ENCODE data around the gene KYNU.
"Not testable (repeated sequence)": the region's sequence is repeated elsewhere in the genome, so short reads cannot be mapped to it uniquely, and the experiment has no call there.

The KYNU gene

GRCh38 chr2:142871396-142871795 lies 6.1 kb upstream of the KYNU start:
- DNase-seq (ENCODE audit: low spot score): no peak

- DNase-seq (ENCODE audit: low spot score): no peak
These were observed 4.4 kb upstream of the KYNU start for GRCh38 chr2:142872882-142873724.

DNA sequence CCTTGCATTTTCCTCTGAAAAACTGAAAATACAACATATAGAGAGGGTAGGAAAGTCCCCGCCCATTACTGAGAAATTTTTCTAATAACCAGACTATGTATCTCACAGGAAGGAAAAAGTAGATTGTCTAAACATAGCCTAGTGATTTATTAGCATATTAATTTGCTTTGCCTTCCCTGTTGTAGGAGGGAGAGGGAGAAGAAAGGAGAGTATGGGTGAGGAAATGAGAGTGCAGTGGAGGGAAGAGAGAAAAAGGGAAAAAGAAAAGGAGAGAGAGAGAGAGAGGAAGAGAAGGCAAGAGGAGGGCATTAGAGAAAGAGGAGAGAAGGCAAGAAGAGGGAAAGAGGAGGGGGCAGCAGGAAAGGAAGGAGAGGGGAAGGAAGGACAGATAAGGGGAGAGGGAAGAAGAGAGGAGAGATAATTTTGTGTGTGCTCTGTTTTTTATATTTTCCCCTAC lies 3.6 kb upstream of the KYNU start:
- no peak for DNase-seq (ENCODE audit: low spot score)

DNA sequence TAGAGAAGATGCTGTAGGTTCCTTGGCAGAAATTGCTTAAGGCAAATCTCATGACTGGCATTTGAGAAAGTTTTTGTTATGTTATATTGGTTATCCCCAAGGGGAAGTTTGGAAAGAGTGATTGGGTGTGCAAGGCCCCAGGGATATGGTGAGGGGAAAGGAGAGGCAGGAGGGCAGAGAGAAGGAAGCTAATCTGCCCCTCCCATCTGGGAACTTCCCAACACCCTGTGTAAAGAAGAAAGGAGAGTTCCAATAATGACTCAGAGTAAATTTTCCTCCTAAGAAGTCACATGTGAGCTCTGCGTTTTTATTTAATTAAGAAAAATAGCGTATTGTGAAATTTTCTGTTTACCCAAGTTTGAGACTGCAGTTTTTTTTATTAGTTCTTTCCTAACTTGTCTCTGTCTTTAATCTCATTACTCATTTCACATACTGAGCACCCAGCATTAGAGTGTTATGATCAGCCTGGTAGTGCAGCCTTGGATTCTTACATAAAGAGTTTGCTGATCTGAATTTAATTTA lies 3.1 kb upstream of the KYNU start:
- DNase-seq (ENCODE audit: low spot score): no peak

GRCh38 chr2:142875010-142875409 lies 2.5 kb upstream of the KYNU start:
- DNase-seq (ENCODE audit: low spot score): no peak

GRCh38 chr2:142875652-142876051 lies 1.8 kb upstream of the KYNU start:
- no peak for DNase-seq (ENCODE audit: low spot score)

GRCh38 chr2:142876423-142876822 lies 1.0 kb upstream of the KYNU start:
- no peak for DNase-seq (ENCODE audit: low spot score)

DNA sequence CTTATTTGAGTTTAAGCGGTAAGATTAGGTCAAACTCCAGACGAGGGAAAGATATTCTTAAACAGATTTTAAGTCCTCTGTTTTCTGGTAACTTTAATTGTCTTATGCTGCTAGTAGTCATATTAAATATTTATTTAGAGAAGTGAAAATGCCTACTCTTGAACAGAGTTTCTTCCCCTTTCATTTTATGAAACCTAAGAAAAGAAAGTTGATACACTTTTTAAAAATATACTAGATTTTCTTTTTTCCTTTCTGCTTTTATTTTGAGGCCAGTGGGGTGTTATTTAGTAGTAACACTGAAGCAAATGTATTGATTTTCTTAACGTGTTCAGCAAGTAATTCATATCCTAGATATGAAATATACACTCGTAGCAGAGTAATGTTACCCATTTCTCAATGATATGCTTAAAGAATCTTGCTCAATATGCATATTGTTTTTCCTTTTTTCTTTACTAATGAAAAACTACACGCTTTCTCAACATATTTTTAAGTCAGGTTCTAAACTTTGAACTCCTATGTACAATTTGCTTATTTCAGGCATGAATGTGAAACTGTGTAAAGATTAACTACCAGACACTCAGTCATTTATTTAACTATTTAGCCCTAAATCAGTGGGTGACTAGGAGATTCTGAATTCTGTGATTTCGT lies 691 bp downstream of the KYNU start:
- DNase-seq (ENCODE audit: low spot score): no peak

DNA sequence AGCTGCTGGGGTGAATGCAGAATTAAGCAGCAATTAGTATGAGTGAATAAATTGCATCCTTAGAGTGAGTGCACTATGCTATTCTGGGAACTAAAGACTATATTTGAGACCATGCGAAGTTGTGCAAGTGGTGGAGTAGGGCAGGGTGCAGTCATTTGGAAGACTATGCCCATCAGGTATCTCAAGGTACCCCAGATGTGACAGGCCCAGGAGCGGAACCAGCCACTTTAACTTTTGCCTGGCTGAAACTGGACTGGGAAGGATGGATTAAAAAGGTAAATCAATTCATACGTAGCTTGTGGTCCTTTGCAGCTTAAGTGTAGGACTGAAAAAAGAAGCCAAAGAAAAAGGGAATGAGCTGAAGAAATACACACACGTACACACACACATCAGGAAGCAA lies 1.7 kb downstream of the KYNU start:
- no peak for DNase-seq (ENCODE audit: low spot score)

- DNase-seq (ENCODE audit: low spot score): peak; percentile 36
These were observed 2.8 kb downstream of the KYNU start for GRCh38 chr2:142880279-142880678.

- no peak for DNase-seq (ENCODE audit: low spot score)
These were observed 4.2 kb downstream of the KYNU start for GRCh38 chr2:142881619-142882018.

GRCh38 chr2:142882500-142882899 lies 5.0 kb downstream of the KYNU start:
- not testable (repeated sequence) for DNase-seq (ENCODE audit: low spot score)

DNA sequence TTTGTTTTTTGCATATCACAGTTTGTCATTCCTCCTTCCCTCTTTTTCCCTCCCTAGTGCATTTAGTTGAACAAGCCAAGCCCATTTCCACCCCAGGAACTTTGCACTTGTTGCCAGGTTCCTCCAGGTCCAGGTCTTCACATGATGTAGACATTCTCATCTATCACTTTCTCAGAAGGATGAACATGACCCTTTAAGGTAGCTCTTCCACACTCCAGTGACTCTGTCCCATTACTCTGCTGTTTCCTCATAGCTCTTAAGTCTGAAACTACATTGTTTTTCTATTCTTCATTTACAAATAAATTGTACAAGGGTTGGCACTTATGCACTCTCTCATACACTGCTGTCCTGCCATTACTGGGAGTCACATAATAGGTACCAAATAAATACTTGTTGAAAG lies 6.1 kb downstream of the KYNU start:
- DNase-seq (ENCODE audit: low spot score): no peak

- DNase-seq (ENCODE audit: low spot score): no peak
These were observed 8.1 kb downstream of the KYNU start for GRCh38 chr2:142885543-142885942.

DNA sequence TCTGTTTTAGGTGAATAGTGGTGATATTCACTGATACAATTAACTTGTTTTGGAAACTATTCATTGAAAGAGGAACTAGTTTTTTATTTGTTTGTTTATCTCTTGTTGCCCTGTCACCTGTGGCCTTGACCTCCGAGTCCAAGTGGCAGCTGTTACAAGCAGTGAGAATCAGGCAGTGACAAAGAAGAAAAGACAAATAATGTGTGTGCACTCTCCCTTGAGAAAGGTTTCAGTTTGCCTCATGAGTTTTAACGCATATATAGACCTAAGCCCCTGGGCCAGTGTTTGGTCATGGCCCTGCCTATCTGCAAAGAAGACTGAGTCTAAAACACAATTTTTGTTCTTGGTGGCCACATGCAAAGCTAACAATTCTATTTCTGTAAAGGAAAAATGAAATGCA lies 15.3 kb downstream of the KYNU start:
- no peak for DNase-seq (ENCODE audit: low spot score)

DNA sequence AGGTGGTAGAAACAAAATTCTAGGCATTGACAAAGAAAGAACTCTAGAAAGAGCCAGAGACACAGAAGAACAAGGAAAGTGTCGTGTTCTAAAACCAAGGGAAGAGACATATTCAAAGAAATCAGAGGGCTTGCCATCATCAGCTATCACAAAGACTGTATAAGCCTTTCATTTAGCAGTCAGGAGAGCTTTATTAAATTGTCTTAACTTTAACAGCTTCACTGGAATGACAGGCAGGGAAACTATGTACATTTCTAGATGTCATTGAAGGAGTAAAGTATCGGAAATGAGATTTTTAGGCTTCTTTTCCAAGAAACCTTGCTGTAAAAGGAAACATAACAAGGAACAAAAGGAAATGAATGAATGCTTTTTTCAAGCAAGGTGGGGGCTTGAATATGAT lies 15.8 kb downstream of the KYNU start:
- no peak for DNase-seq (ENCODE audit: low spot score)

DNA sequence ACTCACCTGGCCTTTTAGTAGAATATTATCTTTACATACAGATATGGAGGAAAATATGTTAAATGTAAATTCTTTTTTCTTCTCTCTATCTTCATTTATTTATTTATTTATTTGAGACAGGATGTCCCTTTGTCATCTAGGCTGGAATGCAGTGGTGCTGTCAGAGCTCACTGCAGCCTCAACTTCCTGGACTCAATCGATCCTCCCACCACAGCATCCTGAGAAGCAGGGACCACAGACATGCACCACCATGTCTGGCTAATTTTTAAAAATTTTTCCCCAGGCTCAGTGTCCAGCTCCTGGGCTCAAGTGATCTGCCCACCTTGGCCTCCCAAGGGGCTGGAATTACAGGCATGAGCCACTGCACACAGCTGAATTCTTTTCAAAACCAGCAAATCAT lies 20.3 kb downstream of the KYNU start:
- no peak for DNase-seq (ENCODE audit: low spot score)

DNA sequence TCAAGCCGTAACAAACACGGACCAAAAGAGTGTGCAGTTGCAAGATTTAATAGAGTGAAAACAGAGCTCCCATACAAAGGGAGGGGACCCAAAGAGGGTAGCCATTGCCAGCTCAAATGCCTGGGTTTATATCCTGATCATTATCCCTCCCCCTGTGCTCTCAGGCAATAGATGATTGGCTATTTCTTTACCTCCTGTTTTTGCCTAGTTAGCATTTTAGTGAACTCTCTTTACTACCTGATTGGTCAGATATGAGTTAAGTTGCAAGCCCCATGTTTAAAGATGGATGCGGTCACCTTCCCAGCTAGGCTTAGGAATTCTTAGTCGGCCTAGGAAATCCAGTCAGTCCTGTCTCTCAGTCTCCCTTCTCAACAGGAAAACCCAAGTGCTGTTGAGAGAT lies 22.9 kb downstream of the KYNU start:
- not testable (repeated sequence) for DNase-seq (ENCODE audit: low spot score)

DNA sequence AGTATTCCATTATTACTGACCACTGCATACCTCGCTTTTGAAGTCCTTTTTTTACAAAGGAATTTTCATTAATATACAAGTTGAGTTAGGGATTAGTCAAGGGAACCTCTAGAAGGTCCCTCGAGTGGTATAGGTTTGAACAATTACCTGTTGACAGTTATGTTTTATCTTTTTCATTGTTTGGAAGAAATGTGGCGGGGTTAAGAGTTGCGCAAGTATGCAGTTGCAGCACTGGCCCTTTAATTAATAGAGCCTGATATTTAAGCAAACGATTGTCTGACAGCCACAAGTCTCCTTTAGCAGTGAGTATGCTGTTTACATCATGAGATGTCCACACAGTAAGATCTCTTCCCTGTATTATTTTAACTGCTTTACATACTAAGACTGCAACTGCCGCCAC lies 24.3 kb downstream of the KYNU start:
- no peak for DNase-seq (ENCODE audit: low spot score)

DNA sequence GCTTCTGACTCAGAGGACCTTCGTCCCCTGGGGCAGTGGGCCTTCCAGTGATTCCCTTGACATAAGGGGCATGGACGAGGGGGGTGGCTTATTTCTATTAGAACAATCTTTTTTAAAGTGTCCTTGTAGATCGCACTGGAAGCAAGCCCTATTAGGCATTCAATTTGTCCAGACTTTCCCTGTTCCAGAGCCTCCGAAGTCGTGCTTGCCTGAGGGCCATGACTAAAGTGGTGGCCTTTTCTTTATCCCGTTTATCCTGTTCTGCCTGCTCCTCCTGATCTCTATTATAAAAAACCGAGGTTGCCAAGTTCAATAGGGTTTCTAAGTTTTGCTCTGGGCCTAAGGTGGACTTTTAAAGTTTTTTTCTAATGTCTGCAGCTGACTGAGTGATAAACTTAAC lies 26.3 kb downstream of the KYNU start:
- DNase-seq (ENCODE audit: low spot score): not testable (repeated sequence)

DNA sequence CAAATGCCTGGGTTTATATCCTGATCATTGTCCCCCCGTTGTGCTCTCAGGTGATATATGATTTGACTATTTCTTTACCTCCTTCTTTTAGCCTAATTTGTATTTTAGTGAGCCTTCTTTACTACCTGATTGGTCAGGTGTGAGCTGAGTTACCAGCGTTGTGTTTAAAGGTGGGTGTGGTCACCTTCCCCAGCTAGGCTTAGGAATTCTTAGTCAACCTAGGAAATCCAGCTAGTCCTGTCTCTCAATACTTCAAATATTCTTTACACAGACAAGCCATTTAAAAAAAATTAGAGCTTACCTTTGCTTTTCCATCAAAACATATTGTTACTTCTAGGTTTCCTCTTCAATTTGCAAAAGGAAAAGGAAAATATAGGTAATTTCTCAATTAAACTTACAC lies 30.2 kb downstream of the KYNU start:
- DNase-seq (ENCODE audit: low spot score): no peak

- no peak for DNase-seq (ENCODE audit: low spot score)
These were observed 37.2 kb downstream of the KYNU start for GRCh38 chr2:142914507-142915313.

GRCh38 chr2:142915502-142915901 lies 38.0 kb downstream of the KYNU start:
- no peak for DNase-seq (ENCODE audit: low spot score)

Measured in putamen (tissue), 1 donor.